Testis (tissue), 3 donors: ENCODE data around the gene NGB. TPM values are rescaled to one million over a fixed set of nuclear protein-coding genes. Genes with fewer than 3 reads are reported as not detected.

Source experiments
- DNase-seq: peaks from one replicate; pipeline ENCODE4 v3.0.0-alpha.2; 2019
- H3K27ac ChIP-seq, 2 donors: fragments of 200-600 bp; sonication (generic); one replicate each; pipeline ENCODE4 v1.5.1; 2019
- H3K27me3 ChIP-seq: fragments of 200-600 bp; sonication (generic); one replicate; pipeline ENCODE4 v1.5.1; 2019
- H3K36me3 ChIP-seq: fragments of 200-600 bp; sonication (generic); one replicate; pipeline ENCODE4 v1.5.1; 2017; ENCODE audit warnings: low read depth; ENCODE audit errors: missing control alignments
- H3K4me1 ChIP-seq: fragments of 200-600 bp; sonication (generic); one replicate; pipeline ENCODE4 v1.5.1; 2019
- H3K4me3 ChIP-seq, 2 donors: fragments of 200-600 bp; sonication (generic); one replicate each; pipeline ENCODE4 v1.5.1; 2017 to 2019
- H3K9me3 ChIP-seq: fragments of 200-600 bp; sonication (generic); one replicate; pipeline ENCODE4 v1.5.1; 2017
- CTCF ChIP-seq, 3 experiments: fragments of 450-650 bp in 2 of 3; fragments of 200-600 bp in 1 of 3; sonication (generic) in 1 of 3; IDR thresholded peaks; one replicate each; pipeline ENCODE4 v1.5.1; 2016 to 2019; ENCODE audit warnings: antibody characterized with exemption in 3 of 3, mild to moderate bottlenecking in 2 of 3, moderate library complexity in 1 of 3
- POLR2A ChIP-seq: fragments of 450-650 bp; IDR thresholded peaks from one replicate; pipeline ENCODE4 v1.6.1; 2017; ENCODE audit warnings: antibody characterized with exemption, mild to moderate bottlenecking, moderate library complexity
- WGBS, 2 donors: methylation state at CpG; one replicate each; pipeline ENCODE4 v1.1.5; 2018; 5-methylcytosine and 5-hydroxymethylcytosine counted together
- intact Hi-C: fragments of 100-400 bp; cut with DNase I; formaldehyde crosslinking; loops from one replicate; pipeline ENCODE4 v1.15.1; 2023; ENCODE audit warnings: low total_unique reads
- polyA plus RNA-seq: library from polyadenylated mRNA; stranded (reverse); fragments of 350-450 nt; fragmentation: Illumina TruSeq; extraction: RNeasy Lipid Tissue Mini Kit (QIAGEN cat#74804); gene quantifications from one replicate; pipeline ENCODE4 v1.2.3, GENCODE V29; 2014; ENCODE audit warnings: low read depth, low replicate concordance; ENCODE audit not compliant: insufficient read depth
- total RNA-seq, 2 donors: library from RNA; depleted of rRNA; stranded (reverse); fragments of >200 nt; gene quantifications; one replicate each; pipeline ENCODE4 v1.2.3, GENCODE V29; 2016

Gene NGB
- total and polyA plus RNA-seq, 3 donors from 2014 or later: 0.76 to 1.3 (median 1.1) TPM

- intact Hi-C loops: no loop called here
- Histone ChIP-seq H3K9me3 (no peaks in the 10 kb centered on the region), H3K4me1 (peaks cover 18% of the 10 kb centered on the region), H3K27me3 (no peaks in the 10 kb centered on the region), H3K4me3 (no peak overlapping the region), H3K36me3 (no peaks in the 10 kb centered on the region), H3K27ac (peak overlapping the region in 1 of 2 donors; percentile 52)
- no peak for DNase-seq
- WGBS, 2 donors: 34 to 59% methylated on average over 6 of the region's 6 CpGs
- TF ChIP-seq POLR2A (no peak), CTCF (IDR thresholded peaks at IDR 0.05) (no peak)
These were observed 20.1 kb downstream of the NGB start for GRCh38 chr14:77250927-77251326.

DNA sequence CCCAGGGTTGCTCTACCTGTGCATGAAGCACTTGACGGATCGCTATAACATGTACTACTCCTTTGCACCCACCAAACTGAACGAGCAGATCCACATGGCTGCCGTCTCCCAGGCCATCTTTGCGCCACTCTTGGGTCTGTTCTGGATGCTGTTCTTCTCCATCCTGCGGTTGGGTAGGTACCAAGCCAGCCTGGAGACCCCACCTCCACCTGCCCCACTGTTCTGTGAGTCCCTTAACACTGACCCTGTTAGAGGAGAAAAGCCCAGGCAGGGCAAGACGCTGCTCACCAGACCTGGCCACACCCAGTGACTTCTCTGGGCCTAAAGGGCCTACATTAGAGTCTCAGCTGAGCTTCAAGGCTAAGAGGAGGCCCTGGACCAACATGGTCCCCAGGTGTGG, 21.7 kb downstream of the NGB start:
- intact Hi-C loops: no loop called here
- WGBS, 2 donors: 97 to 98% methylated on average over 6 to 7 of the region's 7 CpGs
- Histone ChIP-seq H3K4me3 (no peak overlapping the region), H3K4me1 (peaks cover 18% of the 10 kb centered on the region), H3K36me3 (no peaks in the 10 kb centered on the region), H3K9me3 (no peaks in the 10 kb centered on the region), H3K27ac (no peak overlapping the region), H3K27me3 (no peaks in the 10 kb centered on the region)
- no peak for TF ChIP-seq CTCF (IDR thresholded peaks at IDR 0.05)
- no peak for DNase-seq

- no peak for DNase-seq
- Histone ChIP-seq H3K9me3 (no peaks in the 10 kb centered on the region), H3K4me3 (no peak overlapping the region), H3K27ac (no peak overlapping the region), H3K4me1 (peaks cover 18% of the 10 kb centered on the region), H3K36me3 (no peaks in the 10 kb centered on the region), H3K27me3 (no peaks in the 10 kb centered on the region)
- WGBS, 2 donors: 95 to 97% methylated on average over 5 to 7 of the region's 7 CpGs
- intact Hi-C loops: no loop called here
- TF ChIP-seq CTCF (IDR thresholded peaks at IDR 0.05) (no peak), POLR2A (no peak)
These were observed 22.3 kb downstream of the NGB start for GRCh38 chr14:77248666-77249065.

GRCh38 chr14:77246784-77247183, 24.2 kb downstream of the NGB start:
- intact Hi-C loops: no loop called here
- TF ChIP-seq CTCF (IDR thresholded peaks at IDR 0.05) (no peak), POLR2A (no peak)
- no peaks in the 10 kb centered on the region for H3K9me3 ChIP-seq
- H3K36me3 ChIP-seq: no peaks in the 10 kb centered on the region
- no peak overlapping the region for H3K27ac ChIP-seq
- no peaks in the 10 kb centered on the region for H3K27me3 ChIP-seq
- H3K4me3 ChIP-seq: no peak overlapping the region
- no peak for DNase-seq
- H3K4me1 ChIP-seq: peaks cover 16% of the 10 kb centered on the region
- WGBS, 2 donors: 96 to 97% methylated on average over 1 of the region's 1 CpG

DNA sequence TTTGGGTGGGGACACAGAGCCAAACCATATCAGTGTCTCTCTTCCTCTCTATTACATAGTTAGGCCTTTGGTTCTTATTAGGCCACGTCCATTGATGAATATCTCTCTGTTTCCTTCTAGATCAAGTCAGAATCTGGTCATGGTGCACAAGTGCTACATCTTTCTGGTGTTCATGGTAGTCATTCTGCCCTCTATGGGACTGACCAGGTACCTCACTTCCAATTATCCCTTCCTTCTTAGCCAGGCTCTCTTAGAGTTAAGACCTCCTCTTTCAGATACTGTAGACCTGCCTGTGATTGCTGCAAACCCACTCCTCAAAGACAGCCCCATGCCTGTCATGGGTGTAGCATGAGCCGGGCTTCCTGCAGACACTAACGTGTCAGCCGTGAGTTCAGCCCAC, 25.2 kb downstream of the NGB start:
- no peaks in the 10 kb centered on the region for H3K36me3 ChIP-seq
- H3K9me3 ChIP-seq: no peaks in the 10 kb centered on the region
- H3K4me1 ChIP-seq: peaks cover 7% of the 10 kb centered on the region
- H3K4me3 ChIP-seq: no peak overlapping the region
- intact Hi-C loops: no loop called here
- TF ChIP-seq POLR2A: no peak
- TF ChIP-seq CTCF (IDR thresholded peaks at IDR 0.05): no peak
- H3K27ac ChIP-seq: no peak overlapping the region
- WGBS, 2 donors: 47 to 78% methylated on average over 4 of the region's 4 CpGs
- DNase-seq: no peak
- H3K27me3 ChIP-seq: no peaks in the 10 kb centered on the region
